HUES64 (cell line): Measurements from ENCODE around the gene NPHP4.

Source experiments
- H3K27ac ChIP-seq: 2 replicates; pipeline ENCODE4 v1.7.0; 2013; ENCODE audit warnings: low read depth, low read length, inconsistent platforms
- H3K27me3 ChIP-seq: 2 replicates; pipeline ENCODE4 v1.6.1; 2013; ENCODE audit warnings: mild to moderate bottlenecking, low read length; ENCODE audit not compliant: insufficient read depth
- H3K36me3 ChIP-seq: 2 replicates; pipeline ENCODE4 v1.6.1; 2013; ENCODE audit warnings: mild to moderate bottlenecking, low read length; ENCODE audit not compliant: insufficient read depth
- H3K4me1 ChIP-seq: 2 replicates; pipeline ENCODE4 v1.6.1; 2013; ENCODE audit warnings: mild to moderate bottlenecking, low read length, moderate library complexity; ENCODE audit not compliant: insufficient read depth
- H3K4me3 ChIP-seq: 2 replicates; pipeline ENCODE4 v1.5.1; 2013; ENCODE audit warnings: mild to moderate bottlenecking, low read length, moderate library complexity
- H3K9ac ChIP-seq: 2 replicates; pipeline ENCODE4 v1.6.1; 2013; ENCODE audit warnings: mild to moderate bottlenecking, low read depth, low read length
- H3K9me3 ChIP-seq: 2 replicates; pipeline ENCODE4 v1.6.1; 2013; ENCODE audit warnings: low read depth, low read length; ENCODE audit not compliant: insufficient read depth
- WGBS: fragments of 150-250, 120-280 bp; methylation state at CpG from one replicate; pipeline ENCODE4 v1.1.7; 2013; ENCODE audit warnings: missing lambda C conversion rate; 5-methylcytosine and 5-hydroxymethylcytosine counted together

NPHP4 gene

DNA sequence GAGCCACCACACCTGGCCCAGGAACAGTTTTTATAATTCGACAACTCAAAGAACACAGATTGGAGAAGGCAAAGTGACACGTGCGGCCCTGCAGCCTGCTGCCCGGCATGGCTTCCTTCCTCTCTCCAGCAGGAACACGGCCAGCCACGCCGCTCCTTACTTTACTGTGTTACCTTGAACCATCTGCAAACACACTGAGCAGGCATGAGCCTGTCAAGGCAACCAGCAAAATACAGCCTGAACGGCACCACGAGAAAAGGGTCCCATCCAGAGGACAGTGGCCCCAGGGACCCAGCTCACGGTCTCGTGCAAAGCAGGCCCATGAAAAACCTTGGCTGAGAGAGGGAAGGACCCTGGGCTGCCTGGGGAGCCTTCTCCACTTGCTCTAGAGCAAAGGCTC is 38.8 kb downstream of the NPHP4 start:
- Histone ChIP-seq H3K36me3 (peaks cover 12% of the 10 kb centered on the region; the same call in 1 of the 2 replicates), H3K27me3 (no peaks in the 10 kb centered on the region), H3K4me1 (no peaks in the 10 kb centered on the region), H3K27ac (no peak overlapping the region), H3K9ac (no peak overlapping the region), H3K4me3 (no peak overlapping the region), H3K9me3 (no peaks in the 10 kb centered on the region)
- WGBS = 94% methylated on average over 11 of the region's 11 CpGs

DNA sequence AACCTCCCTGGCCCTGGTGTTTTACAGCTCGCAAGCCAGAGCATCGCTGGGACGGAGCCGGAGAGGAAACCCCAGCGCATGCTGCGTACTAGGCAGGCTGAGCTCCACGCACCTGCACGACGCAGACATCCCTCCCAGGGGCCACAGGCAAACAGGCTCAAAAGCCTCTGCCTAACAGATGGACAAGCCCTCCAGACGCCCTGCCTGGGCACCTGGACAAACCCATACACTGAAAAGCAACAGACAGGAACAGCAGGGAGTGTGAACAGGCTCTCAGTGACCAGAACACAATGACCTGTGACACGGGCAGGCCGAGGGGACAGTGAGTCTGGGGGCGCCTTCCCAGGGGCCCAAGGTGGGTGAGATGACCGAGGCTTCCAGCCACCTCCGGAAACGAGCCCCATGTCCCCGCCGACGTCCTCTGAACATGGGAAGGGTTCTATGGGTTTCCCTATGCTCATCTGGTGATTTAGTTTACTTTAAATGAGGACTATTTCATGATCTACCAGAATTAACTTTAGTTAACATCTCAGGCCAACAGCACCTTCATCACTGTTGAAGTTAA is 40.3 kb downstream of the NPHP4 start:
- Histone ChIP-seq H3K9ac (no peak overlapping the region), H3K4me1 (no peaks in the 10 kb centered on the region), H3K27me3 (no peaks in the 10 kb centered on the region), H3K36me3 (peaks cover 13% of the 10 kb centered on the region; the same call in 1 of the 2 replicates), H3K4me3 (no peak overlapping the region), H3K9me3 (no peaks in the 10 kb centered on the region), H3K27ac (no peak overlapping the region)
- 95% methylated on average over 19 of the region's 19 CpGs for WGBS

DNA sequence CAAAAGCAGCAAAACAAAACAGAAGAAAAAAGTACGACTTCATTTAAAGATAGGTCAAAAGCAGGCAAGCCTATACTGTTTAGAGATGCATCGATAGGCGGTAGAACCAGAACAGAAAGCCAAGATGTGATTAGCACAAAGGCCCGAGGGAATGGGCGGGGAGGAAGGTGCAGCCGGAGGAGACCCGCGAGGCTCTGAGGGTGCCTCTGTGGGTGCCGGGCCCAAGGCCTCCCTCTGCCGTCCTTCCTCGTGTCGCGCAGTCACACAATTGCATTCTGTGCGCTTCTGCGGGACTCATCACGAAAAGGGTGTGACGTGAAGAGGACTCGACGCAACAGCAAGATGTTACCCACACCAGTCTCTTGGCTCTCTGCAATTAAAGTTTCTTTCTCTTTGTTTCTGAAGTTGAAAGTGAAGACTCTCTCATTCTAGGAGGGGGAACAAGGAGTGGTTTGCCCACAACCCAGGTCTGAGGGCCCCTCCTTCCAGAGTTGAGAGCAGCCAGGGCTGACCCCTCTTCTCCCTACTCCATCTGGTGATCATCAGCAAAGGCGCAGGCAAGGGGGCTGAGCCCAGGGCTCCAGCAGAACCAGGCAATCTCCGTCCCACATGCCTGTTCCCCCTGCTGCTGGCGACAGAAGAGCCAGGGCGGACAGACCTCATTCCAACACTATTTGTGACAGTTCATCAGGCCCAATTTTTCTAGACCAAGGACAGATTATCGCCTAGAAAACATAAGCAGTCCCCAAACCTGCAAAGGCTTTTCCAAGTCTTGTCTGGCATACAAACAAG is 41.0 kb downstream of the NPHP4 start:
- Histone ChIP-seq H3K9me3 (no peaks in the 10 kb centered on the region), H3K27ac (no peak overlapping the region), H3K4me3 (no peak overlapping the region), H3K9ac (no peak overlapping the region), H3K36me3 (peaks cover 18% of the 10 kb centered on the region), H3K27me3 (no peaks in the 10 kb centered on the region), H3K4me1 (no peaks in the 10 kb centered on the region)
- WGBS = 95% methylated on average over 24 of the region's 24 CpGs

DNA sequence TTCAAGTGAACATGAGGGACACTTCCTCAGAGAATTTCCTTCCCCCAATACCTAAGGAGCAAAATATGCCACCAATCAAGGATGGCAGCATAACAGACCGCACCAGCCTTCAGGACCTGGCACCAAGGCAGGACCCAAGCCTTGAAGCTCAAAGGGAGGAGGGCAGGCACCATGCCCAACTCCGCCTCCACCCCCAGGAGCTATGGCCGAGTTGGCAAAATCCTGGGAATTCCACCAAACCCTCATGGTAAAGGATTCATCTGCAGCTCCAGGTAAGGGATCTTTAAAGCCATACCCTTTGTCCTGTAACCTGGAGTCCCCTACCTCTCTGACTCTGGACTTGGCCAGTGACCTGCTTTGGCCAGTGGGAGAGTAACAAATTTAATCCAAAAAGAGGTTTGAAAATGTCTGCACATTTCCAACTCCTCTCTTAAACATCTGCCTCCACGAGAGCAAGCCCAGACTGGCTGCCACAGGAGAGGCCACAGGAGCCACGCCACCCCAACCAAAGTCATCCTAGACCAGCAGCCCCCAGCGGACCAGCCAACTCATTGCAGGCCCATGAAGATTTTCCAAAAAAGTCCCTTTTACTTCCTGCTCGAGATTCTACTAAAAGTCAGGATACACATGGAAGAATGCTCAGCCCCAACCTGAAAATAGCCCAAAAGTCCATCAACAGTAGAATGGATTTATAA is 41.9 kb downstream of the NPHP4 start:
- no peak overlapping the region for H3K27ac ChIP-seq

DNA sequence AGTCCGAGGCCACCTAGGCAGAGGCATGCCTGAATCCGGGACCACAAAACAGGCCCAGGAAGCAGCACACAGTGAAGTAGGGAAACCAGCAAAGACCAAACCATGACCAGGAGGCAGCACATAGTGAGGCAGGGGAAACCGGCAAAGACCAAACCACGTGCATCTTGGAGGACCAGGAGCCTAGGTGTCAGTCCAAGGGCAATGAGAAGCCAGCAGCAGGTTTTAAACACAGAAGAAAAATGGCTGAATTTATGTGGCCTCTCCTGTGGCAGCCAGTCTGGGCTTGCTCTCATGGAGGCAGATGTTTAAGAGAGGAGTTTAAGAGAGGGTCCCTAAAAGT is 42.5 kb downstream of the NPHP4 start:
- Histone ChIP-seq H3K27ac (no peak overlapping the region), H3K36me3 (peaks cover 22% of the 10 kb centered on the region), H3K9ac (no peak overlapping the region), H3K4me1 (no peaks in the 10 kb centered on the region), H3K4me3 (no peak overlapping the region), H3K9me3 (no peaks in the 10 kb centered on the region), H3K27me3 (no peaks in the 10 kb centered on the region)
- 81% methylated on average over 4 of the region's 4 CpGs for WGBS

More for the DNA sequence above, 41.9 kb downstream of the NPHP4 start:
- Histone ChIP-seq H3K4me1 (no peaks in the 10 kb centered on the region), H3K27me3 (no peaks in the 10 kb centered on the region), H3K9me3 (no peaks in the 10 kb centered on the region), H3K36me3 (peaks cover 22% of the 10 kb centered on the region), H3K4me3 (no peak overlapping the region), H3K9ac (no peak overlapping the region)
- WGBS = 95% methylated on average over 7 of the region's 7 CpGs

DNA sequence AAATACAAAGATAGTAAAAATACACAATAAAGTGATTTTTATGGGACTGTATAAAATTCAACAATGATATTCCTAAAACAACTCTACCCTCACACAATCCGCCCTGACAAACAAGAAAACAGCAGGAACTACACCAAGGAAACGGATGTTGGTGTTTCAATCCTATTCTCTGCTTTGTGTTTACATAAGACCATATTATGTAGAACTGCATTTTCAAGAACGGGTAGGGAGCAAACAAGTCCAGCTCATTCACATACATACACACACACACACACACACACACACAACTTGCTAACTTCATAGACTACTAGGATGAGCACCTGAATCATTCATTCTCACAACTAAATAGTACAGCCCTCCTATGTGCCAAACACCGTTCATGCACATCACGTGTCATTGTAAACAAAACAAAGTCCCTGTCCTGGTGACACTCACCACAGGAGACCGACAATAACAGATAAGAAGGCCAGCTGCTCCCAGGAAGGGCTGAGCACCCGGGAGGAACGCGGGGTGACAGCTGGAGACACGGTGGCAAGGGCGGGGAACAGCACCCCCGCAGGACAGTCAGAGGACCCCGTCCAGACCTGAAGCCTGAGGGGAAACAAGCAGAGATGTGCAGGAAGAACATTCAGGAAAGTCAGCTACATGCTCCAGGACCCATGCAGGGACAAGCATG is 43.0 kb downstream of the NPHP4 start:
- H3K9me3 ChIP-seq = no peaks in the 10 kb centered on the region
- peaks cover 22% of the 10 kb centered on the region for H3K36me3 ChIP-seq
- no peak overlapping the region for H3K27ac ChIP-seq
- 91% methylated on average over 13 of the region's 13 CpGs for WGBS
- H3K9ac ChIP-seq = no peak overlapping the region
- no peaks in the 10 kb centered on the region for H3K4me1 ChIP-seq
- H3K4me3 ChIP-seq = no peak overlapping the region
- H3K27me3 ChIP-seq = no peaks in the 10 kb centered on the region

DNA sequence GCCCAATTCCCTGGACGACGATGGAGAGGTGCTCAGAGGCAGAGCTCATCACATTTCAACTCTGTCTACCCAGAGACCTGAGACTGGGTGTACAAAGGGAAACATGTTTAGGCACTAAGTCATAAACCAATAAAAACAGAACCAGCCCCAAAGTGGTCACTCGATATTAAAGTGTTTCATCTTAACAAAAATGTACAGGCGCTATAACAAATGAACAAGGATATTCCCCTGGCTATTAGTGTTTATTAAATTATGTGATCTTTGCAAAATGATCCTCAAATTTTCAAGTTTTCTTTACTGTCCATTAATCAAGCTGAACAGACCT is 43.6 kb downstream of the NPHP4 start:
- no peaks in the 10 kb centered on the region for H3K4me1 ChIP-seq
- WGBS = 89% methylated on average over 4 of the region's 4 CpGs
- no peaks in the 10 kb centered on the region for H3K27me3 ChIP-seq
- H3K9me3 ChIP-seq = no peaks in the 10 kb centered on the region
- no peak overlapping the region for H3K9ac ChIP-seq
- H3K4me3 ChIP-seq = no peak overlapping the region
- H3K36me3 ChIP-seq = peaks cover 22% of the 10 kb centered on the region
- no peak overlapping the region for H3K27ac ChIP-seq

DNA sequence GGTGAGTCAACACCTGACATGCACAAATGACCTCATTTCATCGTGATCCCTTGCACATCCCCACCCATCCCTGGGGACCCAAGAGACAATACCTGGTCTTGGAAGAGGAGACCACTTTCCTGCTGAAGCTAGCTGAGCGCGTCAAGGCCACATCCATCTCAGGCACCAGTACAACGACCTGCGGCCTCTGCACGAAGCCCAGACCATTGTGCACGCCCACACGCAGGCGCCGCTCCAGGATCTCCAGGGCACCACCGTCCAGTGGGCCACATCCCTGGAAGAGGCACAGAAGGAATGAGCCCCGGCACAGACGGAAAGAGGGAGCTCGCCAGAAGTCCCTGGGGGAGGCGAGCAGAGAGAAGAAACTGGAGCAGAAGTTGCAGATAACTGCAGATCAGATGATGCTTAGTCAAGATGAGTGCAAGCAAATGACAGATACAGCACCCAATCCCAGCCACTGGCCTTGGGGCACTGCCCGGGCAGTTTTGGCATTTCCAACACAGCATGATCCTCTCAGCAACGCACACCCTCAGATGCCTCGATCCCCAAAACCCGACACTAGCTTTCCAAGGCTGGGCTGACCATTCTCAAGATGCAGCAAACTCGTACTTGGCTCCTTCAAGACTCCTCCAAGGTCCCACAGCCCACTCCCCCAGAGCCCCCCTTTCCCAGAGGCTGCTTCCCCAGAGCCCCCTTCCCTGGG is 44.1 kb downstream of the NPHP4 start:
- H3K27me3 ChIP-seq = no peaks in the 10 kb centered on the region
- H3K9ac ChIP-seq = no peak overlapping the region
- H3K36me3 ChIP-seq = peaks cover 22% of the 10 kb centered on the region
- H3K4me3 ChIP-seq = no peak overlapping the region
- H3K9me3 ChIP-seq = no peaks in the 10 kb centered on the region
- no peak overlapping the region for H3K27ac ChIP-seq
- 92% methylated on average over 20 of the region's 20 CpGs for WGBS
- no peaks in the 10 kb centered on the region for H3K4me1 ChIP-seq

DNA sequence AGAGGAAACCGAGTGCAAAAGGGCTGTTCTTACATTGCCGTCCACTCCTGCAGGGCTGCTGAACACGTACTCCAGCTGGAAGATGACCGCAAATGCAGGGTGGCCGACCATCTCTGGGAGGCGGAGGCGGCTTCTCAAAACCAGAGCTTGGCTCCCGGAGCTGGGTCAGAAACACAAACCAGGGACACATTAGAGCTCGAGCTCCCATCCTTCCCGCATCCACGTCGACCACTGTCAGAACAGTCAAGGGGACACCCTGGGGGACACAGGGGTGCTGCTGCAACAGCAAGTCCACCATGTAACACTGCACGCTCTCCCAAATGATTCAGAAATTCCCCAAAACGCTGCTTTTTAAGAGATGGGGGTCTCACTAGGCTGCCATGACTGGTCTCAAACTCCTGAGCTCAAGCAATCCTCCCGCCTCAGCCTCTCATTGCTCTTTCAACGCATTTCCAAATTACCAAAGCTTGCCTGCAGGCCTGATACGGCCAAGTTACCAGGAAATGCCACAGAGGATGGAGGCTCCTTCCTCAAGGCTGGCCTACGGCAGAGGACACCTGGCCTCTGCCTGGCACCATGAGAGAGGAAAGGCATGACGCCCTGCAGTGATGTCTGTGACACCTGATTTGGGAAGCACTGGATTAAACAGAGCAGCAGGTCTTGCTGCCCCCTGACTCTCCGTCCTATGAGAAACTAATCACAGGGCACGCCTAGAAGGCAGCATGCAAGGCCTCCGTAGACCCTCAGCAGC is 45.0 kb downstream of the NPHP4 start:
- Histone ChIP-seq H3K27me3 (no peaks in the 10 kb centered on the region), H3K9me3 (no peaks in the 10 kb centered on the region), H3K36me3 (peaks cover 22% of the 10 kb centered on the region), H3K4me3 (no peak overlapping the region), H3K4me1 (no peaks in the 10 kb centered on the region), H3K27ac (no peak overlapping the region), H3K9ac (no peak overlapping the region)
- 93% methylated on average over 22 of the region's 22 CpGs for WGBS

DNA sequence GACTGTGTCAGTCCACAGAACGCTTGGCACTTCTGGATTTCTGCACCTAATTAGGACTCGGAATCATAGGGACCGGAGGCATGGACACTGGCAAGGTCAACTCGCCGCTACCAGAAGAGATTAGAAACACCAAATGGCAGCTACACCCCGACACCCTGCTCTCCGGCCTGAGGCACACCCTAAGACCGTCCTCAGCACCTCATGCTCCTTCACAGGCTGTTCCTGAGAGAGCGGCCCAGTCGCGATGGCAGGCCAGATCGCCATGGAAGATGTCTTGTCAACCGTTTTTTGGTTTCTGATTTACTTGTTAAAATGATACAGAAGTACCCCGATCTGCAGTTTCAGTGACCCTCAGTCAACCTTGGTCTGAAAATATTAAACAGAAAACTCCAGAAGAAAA is 46.8 kb downstream of the NPHP4 start:
- peaks cover 18% of the 10 kb centered on the region for H3K36me3 ChIP-seq
- no peaks in the 10 kb centered on the region for H3K9me3 ChIP-seq
- WGBS = 96% methylated on average over 14 of the region's 14 CpGs
- H3K4me1 ChIP-seq = no peaks in the 10 kb centered on the region
- no peaks in the 10 kb centered on the region for H3K27me3 ChIP-seq
- H3K4me3 ChIP-seq = no peak overlapping the region
- no peak overlapping the region for H3K27ac ChIP-seq
- H3K9ac ChIP-seq = no peak overlapping the region
